CD4-positive, alpha-beta T cell (primary cell): ENCODE data around the gene USP35. TPM values are rescaled to one million over a fixed set of nuclear protein-coding genes. Genes with fewer than 3 reads are reported as not detected.

Experiments used
- ATAC-seq: fragments of 200-7000 bp; cut with Tn5 transposase; one replicate; pipeline ENCODE4 v1.10.0; 2022; ENCODE audit warnings: mild to moderate bottlenecking; ENCODE audit not compliant: poor library complexity
- CTCF ChIA-PET: fragments of 350-600 bp; sonication (Branson Sonifier 250); formaldehyde crosslinking; loops from one replicate; lab custom pipeline; 2021; ENCODE audit warnings: antibody characterized with exemption, inconsistent platforms; lab: Charles Lee
- POLR2A ChIA-PET: fragments of 350-600 bp; sonication (Branson Sonifier 250); formaldehyde crosslinking; loops from one replicate; lab custom pipeline; 2021; ENCODE audit warnings: antibody characterized with exemption, inconsistent platforms; lab: Charles Lee
- DNase-seq, 14 experiments: peaks; one replicate each; pipeline ENCODE4 v3.0.0-alpha.2; 2013 to 2020; ENCODE audit warnings: mixed read lengths in 2 of 14
- H3K27ac ChIP-seq, 2 donors: one replicate each; pipeline versions ENCODE4 v1.5.1 to v1.7.0; 2013; ENCODE audit warnings: low read length in 2 of 2, low read depth in 1 of 2, mild to moderate bottlenecking in 1 of 2
- H3K27me3 ChIP-seq, 2 experiments: 1 replicate in 1 of 2; 2 replicates in 1 of 2; pipeline versions ENCODE4 v1.6.1 to v1.7.0; 2013; ENCODE audit warnings: low read length in 2 of 2, control low read depth in 1 of 2, mild to moderate bottlenecking in 1 of 2, moderate library complexity in 1 of 2; ENCODE audit not compliant: insufficient read depth in 2 of 2, control insufficient read depth in 1 of 2
- H3K36me3 ChIP-seq: one replicate; pipeline ENCODE4 v1.6.1; 2013; ENCODE audit warnings: low read length, control low read depth; ENCODE audit not compliant: insufficient read depth
- H3K4me1 ChIP-seq: one replicate; pipeline ENCODE4 v1.6.1; 2013; ENCODE audit warnings: low read length, control low read depth; ENCODE audit not compliant: insufficient read depth
- H3K4me3 ChIP-seq: one replicate; pipeline ENCODE4 v1.5.1; 2013; ENCODE audit warnings: mild to moderate bottlenecking, low read length, moderate library complexity
- H3K9me3 ChIP-seq, 2 experiments: 1 replicate in 1 of 2; 2 replicates in 1 of 2; pipeline versions ENCODE4 v1.6.1 to v1.7.0; 2013; ENCODE audit warnings: low read length in 2 of 2, mild to moderate bottlenecking in 2 of 2, control low read depth in 1 of 2, moderate library complexity in 1 of 2; ENCODE audit not compliant: control insufficient read depth in 1 of 2, insufficient read depth in 1 of 2
- H3K27ac Mint-ChIP-seq: one replicate; pipeline ENCODE4 v1.8.0; 2020; ENCODE audit warnings: mixed read lengths
- H3K27me3 Mint-ChIP-seq: one replicate; pipeline ENCODE4 v1.8.0; 2021; ENCODE audit warnings: mixed read lengths
- H3K36me3 Mint-ChIP-seq: one replicate; pipeline ENCODE4 v1.8.0; 2021; ENCODE audit warnings: low read depth, mixed read lengths
- H3K4me1 Mint-ChIP-seq: one replicate; pipeline ENCODE4 v1.8.0; 2021; ENCODE audit warnings: low read depth, mixed read lengths
- H3K4me3 Mint-ChIP-seq: one replicate; pipeline ENCODE4 v1.8.0; 2020; ENCODE audit warnings: mild to moderate bottlenecking, mixed read lengths
- H3K9me3 Mint-ChIP-seq: one replicate; pipeline ENCODE4 v1.8.0; 2020; ENCODE audit warnings: mixed read lengths
- intact Hi-C, 2 experiments: fragments of 100-400 bp; cut with DNase I in 1 of 2; cut with micrococcal nuclease in 1 of 2; formaldehyde crosslinking; loops; one replicate each; pipeline versions ENCODE4 v1.15.1 to v1.9.0; 2023 to 2025; cut with DNase I, micrococcal nuclease
- total RNA-seq, 174 experiments: library from RNA in 2 of 174; stranded (reverse) in 2 of 174; gene quantifications; one replicate each; pipeline ENCODE4 v1.2.3 and lab custom pipeline; 2021 to 2026
- TF ChIP-seq, protein P1 (sequence below): fragments of 200-600 bp; IDR thresholded peaks from one replicate; pipeline ENCODE4 v1.8.0; 2022; ENCODE audit warnings: antibody characterized with exemption, mild to moderate bottlenecking

The USP35 gene
- total RNA-seq, 2 experiments from 2014 or later = 29.2 to 33.1 TPM

DNA sequence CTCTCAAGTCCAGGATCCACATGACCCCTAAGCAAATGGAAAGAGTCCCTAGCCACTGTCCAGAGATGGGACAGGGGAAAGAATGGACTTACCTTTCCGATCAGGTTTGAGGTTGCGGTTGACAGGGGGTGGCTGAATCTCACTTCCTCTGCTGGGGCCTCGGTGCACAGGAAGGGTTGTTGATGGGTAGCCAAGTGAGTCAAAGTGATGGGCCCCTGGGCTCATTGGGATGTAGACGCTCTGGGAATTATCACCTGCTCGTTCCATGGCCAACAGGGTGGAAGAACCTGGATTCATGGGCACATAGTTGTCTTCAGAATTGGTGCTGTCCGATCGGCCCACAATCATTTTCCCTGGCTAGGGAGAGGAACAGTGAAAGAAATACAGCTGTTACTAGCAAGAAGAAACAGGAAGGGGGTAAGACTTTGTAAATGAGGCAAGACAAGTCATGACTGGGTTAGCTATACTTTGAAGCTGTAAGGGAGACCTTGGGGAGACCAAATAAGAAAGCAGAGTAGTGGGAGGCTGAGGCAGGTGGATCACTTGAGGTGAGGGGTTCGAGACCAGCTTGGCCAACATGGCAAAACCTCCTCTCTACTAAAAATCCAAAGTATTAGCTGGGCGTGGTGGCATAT lies 34.7 kb downstream of the USP35 start:
- Mint-ChIP-seq H3K27me3 (no peaks in the 10 kb centered on the region), H3K4me3 (no peak overlapping the region), H3K4me1 (peaks cover 5% of the 10 kb centered on the region), H3K9me3 (no peaks in the 10 kb centered on the region), H3K27ac (peak overlapping the region; percentile 42), H3K36me3 (no peaks in the 10 kb centered on the region)
- H3K9me3 ChIP-seq = no peaks in the 10 kb centered on the region
- TF ChIP-seq, protein P1, sequence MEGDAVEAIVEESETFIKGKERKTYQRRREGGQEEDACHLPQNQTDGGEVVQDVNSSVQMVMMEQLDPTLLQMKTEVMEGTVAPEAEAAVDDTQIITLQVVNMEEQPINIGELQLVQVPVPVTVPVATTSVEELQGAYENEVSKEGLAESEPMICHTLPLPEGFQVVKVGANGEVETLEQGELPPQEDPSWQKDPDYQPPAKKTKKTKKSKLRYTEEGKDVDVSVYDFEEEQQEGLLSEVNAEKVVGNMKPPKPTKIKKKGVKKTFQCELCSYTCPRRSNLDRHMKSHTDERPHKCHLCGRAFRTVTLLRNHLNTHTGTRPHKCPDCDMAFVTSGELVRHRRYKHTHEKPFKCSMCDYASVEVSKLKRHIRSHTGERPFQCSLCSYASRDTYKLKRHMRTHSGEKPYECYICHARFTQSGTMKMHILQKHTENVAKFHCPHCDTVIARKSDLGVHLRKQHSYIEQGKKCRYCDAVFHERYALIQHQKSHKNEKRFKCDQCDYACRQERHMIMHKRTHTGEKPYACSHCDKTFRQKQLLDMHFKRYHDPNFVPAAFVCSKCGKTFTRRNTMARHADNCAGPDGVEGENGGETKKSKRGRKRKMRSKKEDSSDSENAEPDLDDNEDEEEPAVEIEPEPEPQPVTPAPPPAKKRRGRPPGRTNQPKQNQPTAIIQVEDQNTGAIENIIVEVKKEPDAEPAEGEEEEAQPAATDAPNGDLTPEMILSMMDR = no peak
- H3K27me3 ChIP-seq = no peaks in the 10 kb centered on the region
- H3K36me3 ChIP-seq = peaks cover 11% of the 10 kb centered on the region
- H3K27ac ChIP-seq = no peak overlapping the region
- ATAC-seq (no peak), DNase-seq (no peak)
- ChIA-PET POLR2A (no interaction called here), CTCF (no interaction called here)
- intact Hi-C loops = no loop called here
- H3K4me3 ChIP-seq = no peak overlapping the region
- H3K4me1 ChIP-seq = peaks cover 3% of the 10 kb centered on the region

DNA sequence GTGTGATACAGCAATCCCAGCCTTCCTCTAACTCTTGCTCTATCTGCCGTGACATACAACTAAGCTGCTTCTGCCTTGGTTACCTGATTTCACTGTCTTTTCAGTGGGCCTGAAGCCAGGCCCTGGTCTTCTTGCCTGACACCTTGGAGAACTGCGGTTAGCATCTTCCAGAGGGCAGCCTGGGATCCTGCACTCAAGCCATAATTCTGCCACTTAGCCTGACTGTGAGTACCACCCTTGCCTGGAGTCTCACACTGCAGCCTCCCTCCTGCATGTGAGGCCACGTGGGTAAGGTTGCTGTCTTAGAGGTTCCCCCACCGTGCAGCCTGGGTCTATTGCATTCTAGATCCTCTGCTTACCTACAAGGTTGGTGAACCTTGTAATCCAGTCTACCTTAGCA lies 35.8 kb downstream of the USP35 start:
- H3K27me3 Mint-ChIP-seq = no peaks in the 10 kb centered on the region
- Histone ChIP-seq H3K4me1 (peaks cover 3% of the 10 kb centered on the region), H3K27me3 (no peaks in the 10 kb centered on the region), H3K4me3 (no peak overlapping the region), H3K9me3 (no peaks in the 10 kb centered on the region), H3K36me3 (peaks cover 11% of the 10 kb centered on the region), H3K27ac (no peak overlapping the region)
- ATAC-seq = no peak
- intact Hi-C loops = no loop called here
- ChIA-PET POLR2A (no interaction called here), CTCF (no interaction called here)
- DNase-seq = no peak
- H3K4me3 Mint-ChIP-seq = no peak overlapping the region
- H3K27ac Mint-ChIP-seq = no peak overlapping the region
- H3K36me3 Mint-ChIP-seq = no peaks in the 10 kb centered on the region
- H3K9me3 Mint-ChIP-seq = no peaks in the 10 kb centered on the region
- peaks cover 5% of the 10 kb centered on the region for H3K4me1 Mint-ChIP-seq
- TF ChIP-seq, protein P1 = no peak

DNA sequence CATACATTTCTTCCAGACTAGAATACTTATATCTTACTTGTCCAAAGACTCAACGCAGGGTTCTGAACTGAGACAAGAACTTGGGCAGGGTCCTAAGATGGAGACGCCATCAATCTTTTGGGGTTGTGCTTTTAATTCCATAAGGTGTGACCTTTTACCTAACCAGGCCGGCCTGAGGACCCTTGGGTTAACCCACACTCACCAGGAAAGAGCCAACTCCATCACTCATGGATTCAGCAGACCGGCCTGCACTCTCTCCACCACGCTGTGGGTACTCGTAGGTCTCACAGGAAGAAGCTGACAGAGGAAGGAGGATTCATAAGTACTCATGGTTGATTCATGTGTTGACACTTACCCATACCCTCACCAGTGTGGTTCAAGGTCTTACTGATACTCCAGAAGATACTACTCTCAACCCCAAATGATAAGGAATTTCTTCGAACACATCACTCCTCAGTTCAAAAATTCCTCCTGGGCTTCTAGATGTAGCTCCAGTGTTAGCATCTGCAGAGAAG lies 36.2 kb downstream of the USP35 start:
- ATAC-seq (no peak), DNase-seq (no peak)
- intact Hi-C loops = no loop called here
- Mint-ChIP-seq H3K27ac (no peak overlapping the region), H3K4me1 (peaks cover 9% of the 10 kb centered on the region), H3K4me3 (no peak overlapping the region), H3K36me3 (no peaks in the 10 kb centered on the region), H3K9me3 (no peaks in the 10 kb centered on the region), H3K27me3 (no peaks in the 10 kb centered on the region)
- Histone ChIP-seq H3K27me3 (no peaks in the 10 kb centered on the region), H3K27ac (no peak overlapping the region), H3K36me3 (peaks cover 9% of the 10 kb centered on the region), H3K4me3 (no peak overlapping the region), H3K9me3 (no peaks in the 10 kb centered on the region), H3K4me1 (peaks cover 3% of the 10 kb centered on the region)
- TF ChIP-seq, protein P1 = no peak
- ChIA-PET POLR2A (no interaction called here), CTCF (no interaction called here)
